ENCODE data around the gene KCNAB1. TPM values are rescaled to one million over a fixed set of nuclear protein-coding genes. Genes with fewer than 3 reads are reported as not detected.

KCNAB1 gene
- total RNA-seq, 3 donors from 2014 or later, result 3.9 to 8.3 (median 5.4) TPM

- H3K27ac ChIP-seq, result no peak overlapping the region
- no peaks in the 10 kb centered on the region for H3K4me1 ChIP-seq
- no peaks in the 10 kb centered on the region for H3K27me3 ChIP-seq
- no peaks in the 10 kb centered on the region for H3K36me3 ChIP-seq
- no peak for DNase-seq (ENCODE audit: low spot score in 2 of 2)
- no peaks in the 10 kb centered on the region for H3K9me3 ChIP-seq
- TF ChIP-seq POLR2A (IDR thresholded peaks at IDR 0.05) (no peak), POLR2AphosphoS5 (IDR thresholded peaks at IDR 0.05) (no peak), CTCF (IDR thresholded peaks at IDR 0.05) (no peak)
- no peak overlapping the region for H3K4me3 ChIP-seq
- intact Hi-C loops (cut with DNase I; ENCODE audit: low total_unique reads), result no loop called here
Observed at GRCh38 chr3:156587760-156588069, 467.3 kb downstream of the KCNAB1 start.

Other genes starting within 250 kb of the KCNAB1 start
- gene GMPS, start 249.9 kb upstream of the KCNAB1 start, total RNA-seq, result 10 to 100 TPM; 25.6 to 37.6 (median 36.1) TPM

Data from breast epithelium (tissue), 4 donors.